Skeletal muscle tissue (tissue), 2 donors: ENCODE measurements around the gene VGLL4. TPM values are rescaled to one million over a fixed set of nuclear protein-coding genes. Genes with fewer than 3 reads are reported as not detected.

ENCODE experiments used
- small RNA-seq: library from RNA; depleted of rRNA; stranded (forward); fragments of <200 nt; gene quantifications from one replicate; pipeline ENCODE3, GENCODE V24; 2014
- total RNA-seq: library from RNA; depleted of rRNA; stranded (reverse); fragments of >200 nt; gene quantifications from one replicate; pipeline ENCODE4 v1.2.3, GENCODE V29; 2014

Gene VGLL4
- total RNA-seq, 1 donor from 2014 or later = 53.8 TPM

Small RNAs within 50 kb of the gene (small RNA-seq; reads per million reads assigned to genes)
- gene AC022001.1 = not detected

Other genes with a start within 250 kb of the VGLL4 start
- 8.4 TPM for gene TAMM41, start 203.0 kb upstream of the VGLL4 start, total RNA-seq